ENCODE results near the gene UBR1.

GRCh38 chr15:43070249-43070648, 35.6 kb downstream of the UBR1 start:
- TF ChIP-seq CTCF (IDR thresholded peaks at IDR 0.05), result no peak
- TF ChIP-seq EZH2 (IDR thresholded peaks at IDR 0.05), result no peak
